Neural progenitor cell (in vitro differentiated cells): ENCODE results near the gene PYURF.

Experiments
- CTCF ChIP-seq: fragments of 200-600 bp; sonication (generic); IDR thresholded peaks from 2 replicates; pipeline ENCODE4 v1.5.1; 2017; ENCODE audit warnings: antibody characterized with exemption, mild to moderate bottlenecking
- EZH2 ChIP-seq: fragments of 200-600 bp; sonication (generic); IDR thresholded peaks from 2 replicates; pipeline ENCODE4 v1.6.1; 2017; ENCODE audit warnings: antibody characterized with exemption, mild to moderate bottlenecking, moderate library complexity

- no peak for TF ChIP-seq CTCF
- TF ChIP-seq EZH2: no peak
Measured at GRCh38 chr4:88497859-88498409, 25.6 kb downstream of the PYURF start.
